Activated CD8-positive, alpha-beta T cell treated with anti-CD3 and anti-CD28 coated beads for 36 hours (primary cell): ENCODE measurements around the gene TTLL5. TPM values are rescaled to one million over a fixed set of nuclear protein-coding genes. Genes with fewer than 3 reads are reported as not detected.
A peak's percentile ranks its signal among the peaks of the same experiment; 100 is the strongest.

ENCODE experiments used
- ATAC-seq: fragments of 200-7000 bp; cut with Tn5 transposase; one replicate; pipeline ENCODE4 v1.10.0; 2021; ENCODE audit warnings: mild to moderate bottlenecking, moderate library complexity
- CTCF ChIA-PET: fragments of 350-600 bp; sonication (Branson Sonifier 250); formaldehyde crosslinking; loops from one replicate; lab custom pipeline; 2021; ENCODE audit warnings: antibody characterized with exemption; lab: Charles Lee
- POLR2A ChIA-PET: fragments of 350-600 bp; sonication (Branson Sonifier 250); formaldehyde crosslinking; loops from one replicate; lab custom pipeline; 2021; ENCODE audit warnings: antibody characterized with exemption; lab: Charles Lee
- DNase-seq: peaks from one replicate; pipeline ENCODE4 v3.0.0-alpha.2; 2020
- H3K27ac Mint-ChIP-seq: one replicate; pipeline ENCODE4 v1.8.0; 2021; ENCODE audit warnings: mild to moderate bottlenecking, mixed read lengths
- H3K27me3 Mint-ChIP-seq: one replicate; pipeline ENCODE4 v1.8.0; 2021; ENCODE audit warnings: mixed read lengths
- H3K36me3 Mint-ChIP-seq: one replicate; pipeline ENCODE4 v1.8.0; 2021; ENCODE audit warnings: low read depth, mixed read lengths
- H3K4me1 Mint-ChIP-seq: one replicate; pipeline ENCODE4 v1.8.0; 2021; ENCODE audit warnings: low read depth, mixed read lengths
- H3K4me3 Mint-ChIP-seq: one replicate; pipeline ENCODE4 v1.8.0; 2021; ENCODE audit warnings: mild to moderate bottlenecking, moderate library complexity, mixed read lengths
- H3K9me3 Mint-ChIP-seq: one replicate; pipeline ENCODE4 v1.8.0; 2021; ENCODE audit warnings: mixed read lengths
- intact Hi-C: fragments of 100-400 bp; cut with micrococcal nuclease; formaldehyde crosslinking; loops from one replicate; pipeline ENCODE4 v1.10.0; 2022
- total RNA-seq, 2 experiments: library from RNA; stranded (reverse); gene quantifications; one replicate each; pipeline ENCODE4 v1.2.3, GENCODE V29; 2021
- TF ChIP-seq, protein P1 (sequence below): fragments of 200-600 bp; IDR thresholded peaks from one replicate; pipeline ENCODE4 v1.8.0; 2022; ENCODE audit warnings: antibody characterized with exemption, mild to moderate bottlenecking

The TTLL5 gene, protein sequence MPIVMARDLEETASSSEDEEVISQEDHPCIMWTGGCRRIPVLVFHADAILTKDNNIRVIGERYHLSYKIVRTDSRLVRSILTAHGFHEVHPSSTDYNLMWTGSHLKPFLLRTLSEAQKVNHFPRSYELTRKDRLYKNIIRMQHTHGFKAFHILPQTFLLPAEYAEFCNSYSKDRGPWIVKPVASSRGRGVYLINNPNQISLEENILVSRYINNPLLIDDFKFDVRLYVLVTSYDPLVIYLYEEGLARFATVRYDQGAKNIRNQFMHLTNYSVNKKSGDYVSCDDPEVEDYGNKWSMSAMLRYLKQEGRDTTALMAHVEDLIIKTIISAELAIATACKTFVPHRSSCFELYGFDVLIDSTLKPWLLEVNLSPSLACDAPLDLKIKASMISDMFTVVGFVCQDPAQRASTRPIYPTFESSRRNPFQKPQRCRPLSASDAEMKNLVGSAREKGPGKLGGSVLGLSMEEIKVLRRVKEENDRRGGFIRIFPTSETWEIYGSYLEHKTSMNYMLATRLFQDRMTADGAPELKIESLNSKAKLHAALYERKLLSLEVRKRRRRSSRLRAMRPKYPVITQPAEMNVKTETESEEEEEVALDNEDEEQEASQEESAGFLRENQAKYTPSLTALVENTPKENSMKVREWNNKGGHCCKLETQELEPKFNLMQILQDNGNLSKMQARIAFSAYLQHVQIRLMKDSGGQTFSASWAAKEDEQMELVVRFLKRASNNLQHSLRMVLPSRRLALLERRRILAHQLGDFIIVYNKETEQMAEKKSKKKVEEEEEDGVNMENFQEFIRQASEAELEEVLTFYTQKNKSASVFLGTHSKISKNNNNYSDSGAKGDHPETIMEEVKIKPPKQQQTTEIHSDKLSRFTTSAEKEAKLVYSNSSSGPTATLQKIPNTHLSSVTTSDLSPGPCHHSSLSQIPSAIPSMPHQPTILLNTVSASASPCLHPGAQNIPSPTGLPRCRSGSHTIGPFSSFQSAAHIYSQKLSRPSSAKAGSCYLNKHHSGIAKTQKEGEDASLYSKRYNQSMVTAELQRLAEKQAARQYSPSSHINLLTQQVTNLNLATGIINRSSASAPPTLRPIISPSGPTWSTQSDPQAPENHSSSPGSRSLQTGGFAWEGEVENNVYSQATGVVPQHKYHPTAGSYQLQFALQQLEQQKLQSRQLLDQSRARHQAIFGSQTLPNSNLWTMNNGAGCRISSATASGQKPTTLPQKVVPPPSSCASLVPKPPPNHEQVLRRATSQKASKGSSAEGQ (N-terminal part only)
- total RNA-seq, result 10 to 100 TPM; 23.6 to 27.2 TPM

DNA sequence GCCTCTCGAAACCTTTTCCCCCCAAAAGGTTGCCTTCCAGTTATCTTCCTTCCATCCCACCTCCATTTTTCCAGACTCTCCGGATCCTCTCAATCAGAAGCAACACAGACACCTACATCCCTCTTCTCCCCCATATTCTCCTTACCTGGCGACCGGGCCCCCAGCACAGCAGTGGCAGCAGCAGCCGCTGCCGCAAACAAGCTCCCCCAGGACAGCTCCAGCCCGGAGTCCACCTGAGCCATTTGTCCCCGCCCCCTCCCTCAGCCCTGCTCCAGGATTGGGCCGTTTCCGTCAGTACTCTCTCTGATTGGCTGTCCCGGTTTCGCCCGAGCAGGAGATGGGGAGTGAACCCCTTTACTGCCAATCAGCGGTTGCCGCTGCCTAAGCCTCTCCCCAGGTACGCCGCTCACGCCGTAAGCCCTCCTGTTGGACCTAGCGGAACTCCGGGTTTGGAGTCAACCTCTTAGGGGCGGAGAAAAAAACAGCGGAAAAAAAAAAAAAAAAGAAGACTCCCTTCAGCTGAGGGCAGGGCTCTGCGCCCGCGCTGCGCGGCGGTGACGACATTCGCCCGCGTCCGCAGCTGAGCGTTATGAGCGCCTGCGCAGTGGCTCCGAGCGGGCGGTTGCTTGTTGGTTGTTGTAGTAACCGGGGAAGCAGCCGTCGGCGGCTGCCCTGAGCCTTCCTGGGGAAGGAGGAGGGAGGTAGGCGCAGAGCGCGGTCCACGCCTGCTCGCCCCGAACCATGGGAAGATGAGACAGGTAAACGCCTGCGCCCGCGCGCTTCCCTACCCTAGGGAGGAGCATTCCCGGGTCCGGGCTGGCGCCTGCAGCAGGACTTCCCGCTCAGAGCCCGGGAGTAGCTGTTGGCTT is at the start of gene TTLL5, which contains the start of gene ERG28:
Gene TTLL5 (plus strand): TSS at position 617 of the 869 bp plus-strand sequence. CDS start 1,904 bp downstream, outside the sequence.
Gene ERG28 (minus strand): TSS at position 247 of the 869 bp plus-strand sequence. CDS start 3,374 bp downstream, outside the sequence.
- peaks cover 4% of the 10 kb centered on the region for H3K36me3 Mint-ChIP-seq
- intact Hi-C loops, result no loop called here
- no peaks in the 10 kb centered on the region for H3K9me3 Mint-ChIP-seq
- H3K4me3 Mint-ChIP-seq, result peak within 1 kb of the TSS; percentile 86
- ChIA-PET CTCF (interaction anchor here (1.0 to 13.1 kb wide), 8 partner anchors 10 to 366 kb away, joined by 3 to 281 read pairs (median 3); partner anchors contain the start of gene FLVCR2), POLR2A (interaction anchor here (0.7 to 1.7 kb wide), 3 partner anchors 12 to 136 kb away, joined by 3 to 5 read pairs (median 4); no protein-coding TSS in a partner anchor)
- H3K27me3 Mint-ChIP-seq, result no peaks in the 10 kb centered on the region
- DNase-seq (peak; percentile 97), ATAC-seq (peak; percentile 97)
- TF ChIP-seq, protein P1, sequence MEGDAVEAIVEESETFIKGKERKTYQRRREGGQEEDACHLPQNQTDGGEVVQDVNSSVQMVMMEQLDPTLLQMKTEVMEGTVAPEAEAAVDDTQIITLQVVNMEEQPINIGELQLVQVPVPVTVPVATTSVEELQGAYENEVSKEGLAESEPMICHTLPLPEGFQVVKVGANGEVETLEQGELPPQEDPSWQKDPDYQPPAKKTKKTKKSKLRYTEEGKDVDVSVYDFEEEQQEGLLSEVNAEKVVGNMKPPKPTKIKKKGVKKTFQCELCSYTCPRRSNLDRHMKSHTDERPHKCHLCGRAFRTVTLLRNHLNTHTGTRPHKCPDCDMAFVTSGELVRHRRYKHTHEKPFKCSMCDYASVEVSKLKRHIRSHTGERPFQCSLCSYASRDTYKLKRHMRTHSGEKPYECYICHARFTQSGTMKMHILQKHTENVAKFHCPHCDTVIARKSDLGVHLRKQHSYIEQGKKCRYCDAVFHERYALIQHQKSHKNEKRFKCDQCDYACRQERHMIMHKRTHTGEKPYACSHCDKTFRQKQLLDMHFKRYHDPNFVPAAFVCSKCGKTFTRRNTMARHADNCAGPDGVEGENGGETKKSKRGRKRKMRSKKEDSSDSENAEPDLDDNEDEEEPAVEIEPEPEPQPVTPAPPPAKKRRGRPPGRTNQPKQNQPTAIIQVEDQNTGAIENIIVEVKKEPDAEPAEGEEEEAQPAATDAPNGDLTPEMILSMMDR, result no peak
- peaks cover 17% of the 10 kb centered on the region for H3K4me1 Mint-ChIP-seq
- peak within 1 kb of the TSS; percentile 91 for H3K27ac Mint-ChIP-seq

DNA sequence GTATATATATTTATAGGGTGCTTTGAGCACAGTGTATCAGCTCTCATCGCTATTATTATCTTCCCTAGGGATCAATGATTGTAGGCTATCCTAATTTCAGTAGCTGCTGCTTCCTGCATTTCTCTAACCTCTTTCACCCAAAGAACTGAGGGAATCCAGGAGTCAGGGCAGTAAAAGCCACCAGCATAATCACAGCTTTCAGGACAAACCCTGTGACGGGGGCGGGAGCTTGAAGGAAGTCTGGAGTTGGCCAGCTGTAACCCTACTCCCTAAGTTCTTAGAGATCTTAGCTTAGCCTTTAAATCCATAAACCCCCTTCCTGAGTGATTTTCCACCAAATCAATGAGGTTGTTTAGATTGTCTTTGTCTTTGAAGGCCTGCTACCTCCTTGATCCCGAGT is 48.9 kb upstream of the TTLL5 start:
- POLR2A ChIA-PET, result no interaction called here
- Mint-ChIP-seq H3K4me1 (no peaks in the 10 kb centered on the region), H3K27me3 (no peaks in the 10 kb centered on the region), H3K4me3 (no peak overlapping the region), H3K36me3 (peaks cover 2% of the 10 kb centered on the region), H3K27ac (no peak overlapping the region), H3K9me3 (peaks cover 8% of the 10 kb centered on the region)
- CTCF ChIA-PET, result no interaction called here
- intact Hi-C loops, result no loop called here
- DNase-seq (no peak), ATAC-seq (no peak)
- TF ChIP-seq, protein P1, result no peak

DNA sequence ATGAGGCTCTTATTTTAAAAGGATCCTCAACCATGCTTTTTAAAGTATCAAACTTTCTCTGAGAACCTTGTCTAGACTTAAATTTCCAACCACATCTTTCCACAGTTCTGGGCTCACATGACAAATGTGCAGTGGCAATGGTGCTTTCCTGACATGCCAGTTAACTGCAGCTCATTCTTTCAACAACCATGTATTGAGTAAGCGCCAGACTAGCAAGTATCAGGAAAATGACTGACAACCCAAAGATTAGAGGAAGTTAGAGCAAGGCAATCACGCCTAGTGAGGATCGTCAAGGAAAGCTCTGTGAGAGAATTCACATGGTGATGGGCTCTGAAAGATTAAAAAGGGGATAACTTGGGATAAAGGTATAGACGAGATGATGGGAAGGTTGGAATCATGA is 46.9 kb upstream of the TTLL5 start:
- ChIA-PET CTCF (interaction anchor here (1.1 kb wide), 1 partner anchor 10 kb away, joined by 3 read pairs; no protein-coding TSS in a partner anchor), POLR2A (no interaction called here)
- TF ChIP-seq, protein P1, result no peak
- DNase-seq (no peak), ATAC-seq (no peak)
- H3K36me3 Mint-ChIP-seq, result no peaks in the 10 kb centered on the region
- no peaks in the 10 kb centered on the region for H3K4me1 Mint-ChIP-seq
- no peaks in the 10 kb centered on the region for H3K9me3 Mint-ChIP-seq
- no peaks in the 10 kb centered on the region for H3K27me3 Mint-ChIP-seq
- H3K27ac Mint-ChIP-seq, result no peak overlapping the region
- intact Hi-C loops, result no loop called here
- H3K4me3 Mint-ChIP-seq, result no peak overlapping the region

DNA sequence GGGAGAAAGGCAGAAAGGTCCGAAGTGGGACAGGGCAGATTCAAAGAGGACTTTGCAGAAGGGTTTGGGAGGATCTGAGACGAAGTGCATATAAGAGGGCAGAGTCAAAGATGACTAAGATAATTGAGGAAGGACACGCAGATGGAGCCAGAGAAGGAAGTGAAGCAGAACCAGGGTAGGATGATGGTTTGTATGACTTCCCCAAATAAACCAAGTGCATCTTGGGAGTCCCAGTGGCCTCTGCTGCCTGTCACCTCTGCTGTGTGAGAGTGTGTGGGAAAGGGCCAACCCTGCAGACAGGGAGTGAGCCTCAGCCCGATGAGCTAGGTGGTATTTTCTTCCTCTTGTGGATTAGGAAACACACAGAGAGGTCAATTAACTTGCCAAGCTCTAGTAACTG is 45.8 kb upstream of the TTLL5 start:
- Mint-ChIP-seq H3K27me3 (no peaks in the 10 kb centered on the region), H3K4me1 (no peaks in the 10 kb centered on the region), H3K9me3 (no peaks in the 10 kb centered on the region), H3K4me3 (no peak overlapping the region), H3K36me3 (no peaks in the 10 kb centered on the region), H3K27ac (no peak overlapping the region)
- intact Hi-C loops, result no loop called here
- ChIA-PET POLR2A (no interaction called here), CTCF (no interaction called here)
- TF ChIP-seq, protein P1, result no peak
- DNase-seq (no peak), ATAC-seq (no peak)
